HT-29 (cell line): Measurements from ENCODE around the gene GSDME. TPM values are rescaled to one million over a fixed set of nuclear protein-coding genes. Genes with fewer than 3 reads are reported as not detected.

ENCODE experiments used
- DNase-seq: peaks from one replicate; pipeline ENCODE4 v3.0.0-alpha.2; 2015; ENCODE audit warnings: low spot score
- total RNA-seq: library from RNA; depleted of rRNA; stranded (reverse); fragments of >200 nt; shearing (Covaris generic); gene quantifications from 2 replicates; pipeline ENCODE4 v1.2.3, GENCODE V29; 2014; rRNA removed

Gene GSDME
- total RNA-seq, 1 experiment from 2014 or later = not detected

GRCh38 chr7:24656608-24657007, 100.7 kb downstream of the GSDME start:
- no peak for DNase-seq

- no peak for DNase-seq
These were observed 103.0 kb downstream of the GSDME start for GRCh38 chr7:24654305-24654704.

GRCh38 chr7:24653316-24654085, 103.8 kb downstream of the GSDME start:
- DNase-seq = no peak

GRCh38 chr7:24652251-24652939, 104.9 kb downstream of the GSDME start:
- DNase-seq = no peak

Other genes starting within 250 kb of the GSDME start
- gene PALS2, start 184.0 kb downstream of the GSDME start, total RNA-seq = 4.4 and 5.3 TPM in 2 replicates
- 8.3 and 13.7 TPM in 2 replicates for gene OSBPL3, start 222.7 kb upstream of the GSDME start, total RNA-seq